Mucosa of rectum (tissue), 2 donors: ENCODE results near the gene IFT172.

ENCODE experiments used
- H3K27ac ChIP-seq, 2 donors: one replicate each; pipeline ENCODE4 v1.7.0; 2013; ENCODE audit warnings: inconsistent platforms in 2 of 2, low read depth in 2 of 2, low read length in 2 of 2
- H3K27me3 ChIP-seq, 2 donors: one replicate each; pipeline ENCODE4 v1.7.0; 2013; ENCODE audit warnings: low read length in 2 of 2; ENCODE audit not compliant: control insufficient read depth in 2 of 2, insufficient read depth in 2 of 2
- H3K36me3 ChIP-seq, 2 donors: one replicate each; pipeline ENCODE4 v1.7.0; 2013; ENCODE audit warnings: low read length in 2 of 2; ENCODE audit not compliant: control insufficient read depth in 2 of 2, insufficient read depth in 2 of 2
- H3K4me1 ChIP-seq, 2 donors: one replicate each; pipeline ENCODE4 v1.7.0; 2013; ENCODE audit warnings: low read length in 2 of 2, mild to moderate bottlenecking in 1 of 2; ENCODE audit not compliant: control insufficient read depth in 2 of 2, insufficient read depth in 2 of 2
- H3K4me3 ChIP-seq, 2 donors: one replicate each; pipeline ENCODE4 v1.7.0; 2013; ENCODE audit warnings: low read length in 2 of 2
- H3K9ac ChIP-seq, 2 donors: one replicate each; pipeline ENCODE4 v1.7.0; 2013; ENCODE audit warnings: low read length in 2 of 2, low read depth in 1 of 2, mild to moderate bottlenecking in 1 of 2
- H3K9me3 ChIP-seq, 2 donors: one replicate each; pipeline ENCODE4 v1.7.0; 2013; ENCODE audit warnings: low read length in 2 of 2; ENCODE audit not compliant: control insufficient read depth in 2 of 2
- donor health status: healthy.
- donor health status: Normal muscosa, but diverticular disease.

IFT172 gene

GRCh38 chr2:27507293-27507692 lies 17.8 kb upstream of the IFT172 start:
- Histone ChIP-seq H3K36me3 (no peaks in the 10 kb centered on the region), H3K4me3 (no peak overlapping the region), H3K4me1 (no peaks in the 10 kb centered on the region), H3K9ac (no peak overlapping the region), H3K27ac (no peak overlapping the region), H3K27me3 (peaks cover 0 to 3% of the 10 kb centered on the region in 2 donors), H3K9me3 (no peaks in the 10 kb centered on the region)

GRCh38 chr2:27506587-27506986 lies 17.0 kb upstream of the IFT172 start:
- H3K27me3 ChIP-seq: peaks cover 0 to 3% of the 10 kb centered on the region in 2 donors
- no peaks in the 10 kb centered on the region for H3K9me3 ChIP-seq
- H3K4me1 ChIP-seq: no peaks in the 10 kb centered on the region
- H3K27ac ChIP-seq: no peak overlapping the region
- H3K36me3 ChIP-seq: no peaks in the 10 kb centered on the region
- H3K4me3 ChIP-seq: no peak overlapping the region
- no peak overlapping the region for H3K9ac ChIP-seq

GRCh38 chr2:27502142-27502541 lies 12.6 kb upstream of the IFT172 start:
- Histone ChIP-seq H3K27ac (no peak overlapping the region), H3K4me3 (no peak overlapping the region), H3K9ac (no peak overlapping the region), H3K4me1 (no peaks in the 10 kb centered on the region), H3K36me3 (no peaks in the 10 kb centered on the region), H3K27me3 (peaks cover under 1 to 3% of the 10 kb centered on the region in 2 donors), H3K9me3 (no peaks in the 10 kb centered on the region)

GRCh38 chr2:27501042-27501441 lies 11.5 kb upstream of the IFT172 start:
- Histone ChIP-seq H3K4me3 (no peak overlapping the region), H3K27me3 (peaks cover 3 to 12% of the 10 kb centered on the region in 2 donors), H3K9me3 (no peaks in the 10 kb centered on the region), H3K4me1 (peaks cover 0 to 3% of the 10 kb centered on the region in 2 donors), H3K36me3 (no peaks in the 10 kb centered on the region), H3K27ac (no peak overlapping the region), H3K9ac (no peak overlapping the region)

- peaks cover 13 to 26% of the 10 kb centered on the region in 2 donors for H3K27me3 ChIP-seq
- no peak overlapping the region for H3K27ac ChIP-seq
- H3K9ac ChIP-seq: no peak overlapping the region
Observed at GRCh38 chr2:27498975-27499374, 9.4 kb upstream of the IFT172 start.

GRCh38 chr2:27497288-27497627 lies 7.7 kb upstream of the IFT172 start:
- Histone ChIP-seq H3K9me3 (no peaks in the 10 kb centered on the region), H3K27ac (no peak overlapping the region), H3K36me3 (no peaks in the 10 kb centered on the region), H3K4me3 (no peak overlapping the region), H3K4me1 (peaks cover 3% of the 10 kb centered on the region in 2 donors), H3K9ac (no peak overlapping the region), H3K27me3 (peaks cover 13 to 24% of the 10 kb centered on the region in 2 donors)

More at GRCh38 chr2:27498975-27499374, 9.4 kb upstream of the IFT172 start:
- Histone ChIP-seq H3K36me3 (no peaks in the 10 kb centered on the region), H3K9me3 (no peaks in the 10 kb centered on the region), H3K4me1 (peaks cover 3% of the 10 kb centered on the region in 2 donors), H3K4me3 (no peak overlapping the region)

GRCh38 chr2:27496357-27497287 lies 7.1 kb upstream of the IFT172 start, which contains the start of gene GCKR:
TSS of gene GCKR (plus strand) at chr2:27496839. CDS start at chr2:27496905, 66 bp downstream.
- H3K27me3 ChIP-seq: peaks cover 13 to 24% of the 10 kb centered on the region in 2 donors
- H3K9me3 ChIP-seq: no peaks in the 10 kb centered on the region
- H3K9ac ChIP-seq: no peak within 1 kb of the TSS
- H3K4me3 ChIP-seq: no peak within 1 kb of the TSS
- no peak within 1 kb of the TSS for H3K27ac ChIP-seq
- H3K36me3 ChIP-seq: no peaks in the 10 kb centered on the region
- peaks cover 3% of the 10 kb centered on the region in 2 donors for H3K4me1 ChIP-seq

- Histone ChIP-seq H3K4me1 (peaks cover 3% of the 10 kb centered on the region in 2 donors), H3K27ac (no peak overlapping the region), H3K27me3 (peaks cover 13 to 24% of the 10 kb centered on the region in 2 donors), H3K4me3 (no peak overlapping the region), H3K36me3 (no peaks in the 10 kb centered on the region), H3K9me3 (no peaks in the 10 kb centered on the region), H3K9ac (no peak overlapping the region)
Observed at GRCh38 chr2:27495840-27496356, 6.4 kb upstream of the IFT172 start.

- H3K4me3 ChIP-seq: peak within 1 kb of the TSS; percentile 45 to 51
- no peak within 1 kb of the TSS for H3K27ac ChIP-seq
- peaks cover 13 to 24% of the 10 kb centered on the region in 2 donors for H3K27me3 ChIP-seq
- no peaks in the 10 kb centered on the region for H3K9me3 ChIP-seq
- peak within 1 kb of the TSS in 1 of 2 donors; percentile 52 for H3K9ac ChIP-seq
- peaks cover 3% of the 10 kb centered on the region in 2 donors for H3K4me1 ChIP-seq
- H3K36me3 ChIP-seq: no peaks in the 10 kb centered on the region
Observed at GRCh38 chr2:27494944-27495554, 5.5 kb upstream of the IFT172 start, which contains the start of gene FNDC4. TSS of gene FNDC4 (minus strand) at chr2:27495200. CDS start at chr2:27494679, 521 bp downstream.
